Measurements from ENCODE around the gene NDOR1.

NDOR1 gene

GRCh38 chr9:137251194-137251461, 45.6 kb downstream of the NDOR1 start, which contains the start of gene STPG3:
STPG3 (plus strand) TSS chr9:137251286; CDS start chr9:137251287, 1 bp downstream.
- no peak for TF ChIP-seq CTCF (IDR thresholded peaks at IDR 0.05)

- TF ChIP-seq CTCF (IDR thresholded peaks at IDR 0.05) = no peak
Measured at GRCh38 chr9:137251490-137252268, 46.2 kb downstream of the NDOR1 start.

GRCh38 chr9:137252555-137253506, 47.3 kb downstream of the NDOR1 start:
- TF ChIP-seq CTCF (IDR thresholded peaks at IDR 0.05) = no peak

GRCh38 chr9:137253717-137254623, 48.5 kb downstream of the NDOR1 start:
- TF ChIP-seq CTCF (IDR thresholded peaks at IDR 0.05) = no peak

- TF ChIP-seq CTCF (IDR thresholded peaks at IDR 0.05) = no peak
Measured at GRCh38 chr9:137254624-137255447, 49.3 kb downstream of the NDOR1 start, which contains the start of gene NELFB. NELFB (plus strand) TSS chr9:137255327.

- no peak for TF ChIP-seq CTCF (IDR thresholded peaks at IDR 0.05)
Measured at GRCh38 chr9:137255448-137256114, 50.1 kb downstream of the NDOR1 start.

Data from LNCAP (cell line).